ENCODE results near the gene C1orf122. TPM values are rescaled to one million over a fixed set of nuclear protein-coding genes. Genes with fewer than 3 reads are reported as not detected.

C1orf122 gene
- total RNA-seq, result 77.2 and 82.7 TPM in 2 replicates

GRCh38 chr1:37807555-37808368 lies at the start of gene C1orf122, which contains the start of gene YRDC:
TSS of gene C1orf122 (plus strand) at chr1:37807790. CDS start at chr1:37808405, 615 bp downstream.
TSS of gene YRDC (minus strand) at chr1:37808208. CDS start at chr1:37808180, 28 bp downstream.

GRCh38 chr1:37764888-37765441 lies 42.6 kb upstream of the C1orf122 start, which contains the start of gene EPHA10:
TSS of gene EPHA10 (minus strand) at chr1:37765120. CDS start at chr1:37765066, 54 bp downstream.

GRCh38 chr1:37793773-37794371 lies 13.7 kb upstream of the C1orf122 start, which contains the start of gene MANEAL:
TSS of gene MANEAL (plus strand) at chr1:37793847. CDS start at chr1:37794183, 336 bp downstream.

Other genes with a start within 250 kb of the C1orf122 start
- 27.5 and 30.5 TPM in 2 replicates for gene GNL2, start 211.9 kb upstream of the C1orf122 start, total RNA-seq
- gene RSPO1, start 172.9 kb upstream of the C1orf122 start, total RNA-seq, result not detected in 2 replicates
- gene CDCA8, start 115.3 kb upstream of the C1orf122 start, total RNA-seq, result 2.2 and 51.7 TPM in 2 replicates
- gene EPHA10, start 42.7 kb upstream of the C1orf122 start, total RNA-seq, result not detected in 2 replicates
- 0.81 and 1.3 TPM in 2 replicates for gene MANEAL, start 13.9 kb upstream of the C1orf122 start, total RNA-seq
- gene YRDC, start 418 bp downstream of the C1orf122 start, total RNA-seq, result 15.6 and 23.3 TPM in 2 replicates
- gene MTF1, start 51.8 kb downstream of the C1orf122 start, total RNA-seq, result 2.0 and 2.8 TPM in 2 replicates
- gene INPP5B, start 139.3 kb downstream of the C1orf122 start, total RNA-seq, result 15.0 and 17.3 TPM in 2 replicates
- 31.3 and 72.0 TPM in 2 replicates for gene SF3A3, start 182.2 kb downstream of the C1orf122 start, total RNA-seq
- gene FHL3, start 197.7 kb downstream of the C1orf122 start, total RNA-seq, result 42.4 and 71.1 TPM in 2 replicates
- 22.7 and 30.5 TPM in 2 replicates for gene UTP11, start 204.9 kb downstream of the C1orf122 start, total RNA-seq
- gene POU3F1, start 239.0 kb downstream of the C1orf122 start, total RNA-seq, result 0.13 TPM in 1 of 2 replicates, not detected in the other

Measured in mesangial cell (primary cell).